ENCODE measurements around the gene SLCO2B1. TPM values are rescaled to one million over a fixed set of nuclear protein-coding genes. Genes with fewer than 3 reads are reported as not detected.

Gene SLCO2B1
- total RNA-seq, 4 donors from 2014 or later = 50.4 to 160 (median 66.3) TPM

DNA sequence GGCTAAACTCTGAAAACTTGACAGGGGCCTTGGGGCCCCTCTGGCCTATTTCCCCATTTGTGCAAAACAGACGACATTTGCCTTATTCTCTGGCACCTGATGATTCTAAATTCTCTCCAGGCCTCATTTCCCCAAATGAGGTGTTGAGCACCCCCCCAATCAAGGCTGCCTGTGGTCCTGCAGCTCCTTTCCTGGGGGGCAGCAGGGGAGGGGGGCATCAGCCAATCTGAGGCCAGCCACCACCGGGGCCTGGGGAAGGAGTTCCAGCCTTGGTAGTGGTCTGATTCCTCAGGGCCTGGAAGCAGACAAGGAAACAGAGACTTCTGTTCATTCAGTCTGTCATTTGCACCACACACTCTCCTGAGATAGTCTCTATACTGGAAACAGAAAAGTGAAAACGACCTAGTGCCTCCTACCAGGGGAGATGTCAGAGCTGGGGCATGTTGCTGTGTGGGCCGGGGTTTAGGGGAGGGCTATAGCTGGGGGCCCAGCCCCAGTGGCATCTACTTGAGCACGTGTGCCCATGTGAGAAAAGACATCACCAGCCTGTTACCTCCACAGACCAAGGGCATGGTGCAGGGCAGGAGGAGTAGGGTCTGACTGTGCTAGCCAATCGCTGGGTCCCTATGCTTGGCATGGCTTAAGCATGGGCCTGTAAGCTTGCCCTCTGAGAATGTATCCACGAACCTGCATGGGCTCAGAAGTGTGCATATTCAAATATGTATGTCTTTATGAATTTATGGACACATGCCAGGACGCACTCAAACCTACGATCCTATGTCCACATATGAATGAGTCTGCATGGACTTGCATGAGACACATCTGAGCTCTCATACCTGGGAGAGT is 87.9 kb downstream of the SLCO2B1 start:
- H3K27me3 ChIP-seq = peaks cover 0 to 27% of the 10 kb centered on the region in 2 donors
- H3K9me3 ChIP-seq = no peaks in the 10 kb centered on the region
- no peaks in the 10 kb centered on the region for H3K36me3 ChIP-seq
- DNase-seq (ENCODE audit: low spot score in 2 of 2) = no peak
- H3K4me1 ChIP-seq = peaks cover 0 to 23% (median 7%) of the 10 kb centered on the region in 4 donors
- no peak overlapping the region for H3K27ac ChIP-seq
- WGBS, 2 donors = 75 to 80% methylated on average over 9 of the region's 9 CpGs
- TF ChIP-seq POLR2A (IDR thresholded peaks at IDR 0.05) (no peak), EP300 (IDR thresholded peaks at IDR 0.05) (no peak)
- TF ChIP-seq, protein P1, sequence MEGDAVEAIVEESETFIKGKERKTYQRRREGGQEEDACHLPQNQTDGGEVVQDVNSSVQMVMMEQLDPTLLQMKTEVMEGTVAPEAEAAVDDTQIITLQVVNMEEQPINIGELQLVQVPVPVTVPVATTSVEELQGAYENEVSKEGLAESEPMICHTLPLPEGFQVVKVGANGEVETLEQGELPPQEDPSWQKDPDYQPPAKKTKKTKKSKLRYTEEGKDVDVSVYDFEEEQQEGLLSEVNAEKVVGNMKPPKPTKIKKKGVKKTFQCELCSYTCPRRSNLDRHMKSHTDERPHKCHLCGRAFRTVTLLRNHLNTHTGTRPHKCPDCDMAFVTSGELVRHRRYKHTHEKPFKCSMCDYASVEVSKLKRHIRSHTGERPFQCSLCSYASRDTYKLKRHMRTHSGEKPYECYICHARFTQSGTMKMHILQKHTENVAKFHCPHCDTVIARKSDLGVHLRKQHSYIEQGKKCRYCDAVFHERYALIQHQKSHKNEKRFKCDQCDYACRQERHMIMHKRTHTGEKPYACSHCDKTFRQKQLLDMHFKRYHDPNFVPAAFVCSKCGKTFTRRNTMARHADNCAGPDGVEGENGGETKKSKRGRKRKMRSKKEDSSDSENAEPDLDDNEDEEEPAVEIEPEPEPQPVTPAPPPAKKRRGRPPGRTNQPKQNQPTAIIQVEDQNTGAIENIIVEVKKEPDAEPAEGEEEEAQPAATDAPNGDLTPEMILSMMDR (IDR thresholded peaks at IDR 0.05) = no peak
- H3K4me3 ChIP-seq = no peak overlapping the region

DNA sequence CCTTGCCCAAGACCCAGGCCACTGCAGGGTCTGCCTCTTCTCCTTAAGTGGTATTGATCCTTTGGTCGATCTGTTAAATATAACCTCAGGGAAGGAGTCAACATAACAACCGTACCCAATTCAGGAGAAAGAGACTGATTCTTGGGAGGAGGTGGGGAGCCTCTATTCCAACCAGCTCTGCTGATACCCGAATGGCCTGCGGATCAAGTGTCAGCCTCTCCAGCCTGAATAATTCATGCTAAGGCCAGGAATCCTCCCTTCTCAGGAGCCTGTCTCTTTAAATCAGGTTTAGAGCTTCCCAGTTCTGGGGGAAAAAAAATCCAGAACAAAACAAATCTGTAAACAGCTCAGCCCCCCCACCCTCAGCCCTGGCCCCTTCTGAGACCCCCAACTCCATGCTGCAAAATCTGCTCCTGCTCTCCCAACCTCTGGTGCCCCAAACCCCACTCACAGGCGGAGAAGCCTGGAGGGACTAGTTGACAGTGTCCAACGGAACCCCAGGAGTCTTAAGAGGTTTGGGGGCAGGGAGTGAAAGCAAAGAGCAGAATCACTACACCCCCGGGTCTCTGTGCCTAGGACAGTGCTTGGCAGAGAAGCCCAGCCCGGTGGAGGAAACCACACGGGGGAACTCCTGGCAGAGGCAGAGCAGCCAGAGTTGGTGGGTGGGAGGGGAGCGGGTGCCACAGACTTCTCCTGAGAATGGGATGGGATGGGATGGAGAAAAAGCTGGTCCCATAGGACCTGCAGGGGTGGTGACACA is 88.8 kb downstream of the SLCO2B1 start:
- H3K27me3 ChIP-seq = peaks cover 0 to 34% of the 10 kb centered on the region in 2 donors

DNA sequence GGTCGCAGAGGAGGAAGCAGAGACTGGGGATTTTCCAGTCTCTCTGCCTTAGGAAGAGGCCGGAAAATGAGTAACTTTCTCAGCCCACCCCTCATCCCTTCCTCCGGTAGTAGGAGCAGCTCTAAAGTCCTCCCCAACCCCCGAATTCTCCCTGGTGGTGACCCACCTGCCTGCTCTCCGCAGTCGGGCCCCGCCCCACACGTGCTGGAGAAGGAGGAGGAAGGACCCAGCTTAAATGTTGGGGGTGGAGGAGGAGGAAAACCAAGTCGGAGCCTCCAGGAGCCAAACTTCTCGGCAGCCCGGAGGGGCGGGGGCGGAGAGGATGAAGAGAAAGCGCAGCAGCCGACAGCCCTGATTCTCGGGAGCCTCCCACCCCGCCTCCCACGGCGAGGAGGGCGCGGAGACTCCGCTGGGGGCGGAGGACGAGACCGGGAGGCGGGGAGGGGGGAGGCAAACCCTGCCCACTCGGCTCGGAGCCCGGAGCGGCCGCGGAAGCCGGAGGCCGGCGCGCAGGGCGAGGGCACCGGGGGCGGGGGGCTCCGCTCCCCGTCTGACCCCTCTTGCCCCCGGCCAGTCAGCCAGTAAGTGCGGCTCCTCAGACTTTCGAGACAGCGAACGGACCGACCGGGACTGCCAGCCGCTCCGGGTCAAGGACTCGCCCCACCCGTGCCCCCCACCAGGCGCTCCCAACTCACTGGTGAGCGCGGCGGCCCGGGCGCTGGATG is 89.6 kb downstream of the SLCO2B1 start, which contains the start of gene TPBGL:
TPBGL (plus strand) TSS at position 464 of the 725 bp plus-strand sequence. CDS start 276 bp downstream, outside the sequence.
- Histone ChIP-seq H3K9me3 (no peaks in the 10 kb centered on the region), H3K4me3 (peak within 1 kb of the TSS; percentile 15 to 57 (median 40)), H3K27me3 (peaks cover 0 to 34% of the 10 kb centered on the region in 2 donors), H3K4me1 (peaks cover 0 to 23% (median 7%) of the 10 kb centered on the region in 4 donors), H3K27ac (no peak within 1 kb of the TSS), H3K36me3 (no peaks in the 10 kb centered on the region)
- 4 to 7% methylated on average over 26 to 34 of the region's 58 CpGs for WGBS, 2 donors
- TF ChIP-seq POLR2A (IDR thresholded peaks at IDR 0.05) = no peak
- TF ChIP-seq, protein P1 (IDR thresholded peaks at IDR 0.05) = no peak
- no peak for TF ChIP-seq EP300 (IDR thresholded peaks at IDR 0.05)
- no peak for DNase-seq (ENCODE audit: low spot score in 2 of 2)

More for the DNA sequence above, 88.8 kb downstream of the SLCO2B1 start:
- DNase-seq (ENCODE audit: low spot score in 2 of 2) = no peak
- 53 to 60% methylated on average over 10 of the region's 10 CpGs for WGBS, 2 donors
- Histone ChIP-seq H3K27ac (no peak overlapping the region), H3K9me3 (no peaks in the 10 kb centered on the region), H3K4me1 (peaks cover 0 to 23% (median 7%) of the 10 kb centered on the region in 4 donors), H3K4me3 (no peak overlapping the region), H3K36me3 (no peaks in the 10 kb centered on the region)
- TF ChIP-seq, protein P1 (IDR thresholded peaks at IDR 0.05) = no peak
- TF ChIP-seq POLR2A (IDR thresholded peaks at IDR 0.05) (no peak), EP300 (IDR thresholded peaks at IDR 0.05) (no peak)

DNA sequence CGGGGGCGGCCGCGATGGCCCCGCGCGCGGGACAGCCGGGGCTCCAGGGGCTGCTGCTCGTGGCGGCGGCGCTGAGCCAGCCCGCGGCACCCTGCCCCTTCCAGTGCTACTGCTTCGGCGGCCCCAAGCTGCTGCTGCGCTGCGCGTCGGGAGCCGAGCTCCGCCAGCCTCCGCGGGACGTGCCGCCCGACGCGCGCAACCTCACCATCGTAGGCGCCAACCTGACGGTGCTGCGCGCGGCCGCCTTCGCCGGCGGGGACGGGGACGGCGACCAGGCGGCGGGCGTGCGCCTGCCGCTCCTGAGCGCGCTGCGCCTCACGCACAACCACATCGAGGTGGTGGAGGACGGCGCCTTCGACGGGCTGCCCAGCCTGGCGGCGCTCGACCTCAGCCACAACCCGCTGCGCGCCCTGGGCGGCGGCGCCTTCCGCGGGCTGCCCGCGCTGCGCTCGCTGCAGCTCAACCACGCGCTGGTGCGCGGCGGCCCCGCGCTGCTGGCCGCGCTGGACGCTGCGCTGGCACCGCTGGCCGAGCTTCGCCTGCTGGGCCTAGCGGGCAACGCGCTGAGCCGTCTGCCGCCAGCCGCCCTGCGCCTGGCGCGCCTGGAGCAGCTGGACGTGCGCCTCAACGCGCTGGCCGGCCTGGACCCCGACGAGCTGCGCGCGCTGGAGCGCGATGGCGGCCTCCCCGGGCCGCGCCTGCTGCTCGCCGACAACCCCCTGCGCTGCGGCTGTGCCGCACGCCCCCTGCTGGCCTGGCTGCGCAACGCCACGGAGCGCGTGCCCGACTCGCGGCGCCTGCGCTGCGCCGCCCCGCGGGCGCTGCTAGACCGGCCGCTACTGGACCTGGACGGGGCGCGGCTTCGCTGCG is 90.4 kb downstream of the SLCO2B1 start:
- Histone ChIP-seq H3K9me3 (no peaks in the 10 kb centered on the region), H3K4me3 (peak overlapping the region; percentile 23 to 52 (median 32)), H3K36me3 (no peaks in the 10 kb centered on the region), H3K4me1 (peaks cover 0 to 23% (median 7%) of the 10 kb centered on the region in 4 donors), H3K27me3 (peaks cover 0 to 34% of the 10 kb centered on the region in 2 donors), H3K27ac (no peak overlapping the region)
- DNase-seq (ENCODE audit: low spot score in 2 of 2) = peak; percentile 63 to 72
- peak in 1 of 2 donors; percentile 33 for TF ChIP-seq POLR2A (IDR thresholded peaks at IDR 0.05)
- TF ChIP-seq, protein P1 (IDR thresholded peaks at IDR 0.05) = peak; percentile 83 to 100 (median 99)
- TF ChIP-seq EP300 (IDR thresholded peaks at IDR 0.05) = no peak
- WGBS, 2 donors = 2% methylated on average over 23 to 33 of the region's 140 CpGs

Measured in tibial nerve (tissue), 4 donors.